Inflammatory macrophage (primary cell): ENCODE results near the gene DSTYK.

Experiments
- DNase-seq, 2 donors: peaks; one replicate each; pipeline ENCODE4 v3.0.0-alpha.2; 2020 to 2022

The DSTYK gene

DNA sequence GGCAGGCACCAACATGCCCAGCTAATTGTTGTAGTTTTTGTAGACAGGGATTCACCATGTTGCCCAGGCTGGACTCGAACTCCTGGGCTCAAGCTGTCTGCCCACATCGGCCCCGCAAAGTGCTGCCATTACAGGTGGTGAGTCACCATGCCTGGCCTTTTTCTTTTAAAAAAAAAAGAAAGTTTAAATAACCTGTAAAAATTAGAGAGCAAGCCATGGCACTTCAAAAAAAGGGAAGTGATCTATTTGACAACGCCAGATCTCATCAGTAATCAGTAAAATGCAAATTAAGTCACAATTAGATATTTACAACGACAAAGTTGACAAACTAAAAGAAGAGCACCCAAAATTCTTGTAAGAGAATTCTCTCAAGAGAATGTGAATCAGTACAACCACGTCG lies 86.8 kb downstream of the DSTYK start:
- no peak for DNase-seq

DNA sequence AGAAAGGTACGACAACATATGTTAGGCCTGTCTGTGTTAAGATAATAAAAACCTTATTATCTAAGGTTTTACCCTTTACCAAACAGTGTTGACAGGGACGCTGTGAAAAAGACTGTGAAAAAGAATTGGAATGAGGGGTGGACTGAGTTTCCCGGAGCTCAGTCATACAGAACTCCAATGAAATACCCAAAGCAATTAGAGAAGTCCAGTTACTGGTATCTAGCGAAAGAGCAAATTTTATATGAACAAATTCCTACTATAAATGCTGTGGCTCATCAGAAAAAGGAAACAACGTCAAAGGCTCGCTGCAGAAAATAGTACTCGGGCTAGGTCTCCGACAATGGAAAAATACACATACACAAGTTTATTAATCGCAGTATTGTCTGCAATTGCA lies 89.0 kb downstream of the DSTYK start:
- no peak for DNase-seq

DNA sequence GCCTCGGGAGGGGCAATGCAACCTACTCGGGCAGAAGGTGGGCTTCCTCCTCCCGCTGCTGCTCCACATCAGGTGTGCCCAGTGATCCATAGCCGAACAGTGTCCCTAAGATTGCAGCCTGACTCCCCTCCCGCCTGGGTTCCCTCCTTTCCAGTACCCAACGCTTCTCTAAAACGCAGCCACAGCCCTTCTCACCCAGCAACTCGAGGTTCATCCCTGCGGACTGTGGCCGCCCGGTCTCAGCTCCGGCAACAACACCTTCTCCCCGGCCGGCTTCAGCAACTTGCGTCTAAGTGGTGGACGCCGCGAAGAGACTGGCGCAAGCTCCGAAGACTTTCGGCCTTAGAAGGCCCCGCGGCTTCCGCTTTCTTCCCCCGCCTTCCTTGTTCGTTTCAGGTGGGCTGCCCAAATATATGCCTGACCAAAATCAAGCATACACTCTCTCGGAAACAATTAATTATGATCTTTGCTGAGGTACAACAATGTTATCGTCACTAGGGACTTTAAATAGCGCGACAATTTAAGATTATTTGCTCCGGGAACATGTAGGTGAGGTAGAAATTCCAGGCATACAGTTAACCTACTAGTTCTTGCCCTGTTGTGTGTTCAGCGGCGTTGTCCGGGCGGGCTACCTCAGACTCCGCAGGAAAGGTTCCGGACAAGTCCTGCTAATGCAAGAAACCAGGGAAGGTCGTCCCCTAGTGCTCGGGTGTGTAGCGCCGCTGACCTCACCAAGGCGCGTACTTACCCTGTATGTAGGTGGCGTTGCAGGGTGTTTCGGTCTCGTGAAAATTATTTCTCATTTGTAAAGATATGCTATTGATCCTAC lies 89.6 kb downstream of the DSTYK start, which contains the start of gene RBBP5:
RBBP5 (minus strand) TSS at position 319 of the 829 bp plus-strand sequence; CDS start at position 214, 105 bp downstream.
- DNase-seq = peak; percentile 98 to 99

DNA sequence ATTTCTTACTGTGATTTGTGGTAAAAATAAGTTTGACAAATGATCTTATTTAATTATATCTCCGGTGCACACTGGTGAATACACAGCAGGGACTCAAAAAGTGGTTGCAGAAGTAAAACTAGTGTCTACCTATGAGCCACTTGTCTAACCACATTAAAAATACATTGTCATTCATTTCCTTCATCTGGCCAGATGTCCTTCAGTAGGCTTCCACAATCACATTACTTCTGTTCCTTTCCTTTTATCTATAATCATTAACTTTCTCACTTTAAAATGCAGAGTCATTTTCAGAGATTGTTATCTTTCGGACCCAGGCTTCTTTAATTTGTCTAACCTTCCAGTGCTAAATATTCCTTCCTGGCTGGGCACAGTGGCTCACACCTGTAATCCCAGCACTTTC lies 92.8 kb downstream of the DSTYK start:
- DNase-seq = no peak

DNA sequence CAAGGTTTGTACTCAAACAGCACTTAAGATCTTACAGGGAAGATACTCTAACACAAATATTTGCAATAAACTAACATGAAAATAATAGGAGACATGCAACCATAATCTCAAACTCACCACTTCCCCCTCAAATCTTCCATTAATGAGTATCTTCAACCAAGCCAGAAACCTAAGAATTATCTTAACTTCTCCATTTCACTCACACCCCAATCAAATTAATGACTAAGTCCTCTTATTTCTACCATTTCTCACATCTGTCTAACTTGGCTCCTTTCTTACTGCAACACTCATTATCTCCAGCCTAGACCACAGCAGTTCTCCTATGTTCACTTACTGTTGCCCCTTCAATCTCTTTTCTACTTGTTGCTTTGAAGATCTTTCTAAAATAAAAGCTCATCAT lies 100.1 kb downstream of the DSTYK start:
- DNase-seq = no peak

DNA sequence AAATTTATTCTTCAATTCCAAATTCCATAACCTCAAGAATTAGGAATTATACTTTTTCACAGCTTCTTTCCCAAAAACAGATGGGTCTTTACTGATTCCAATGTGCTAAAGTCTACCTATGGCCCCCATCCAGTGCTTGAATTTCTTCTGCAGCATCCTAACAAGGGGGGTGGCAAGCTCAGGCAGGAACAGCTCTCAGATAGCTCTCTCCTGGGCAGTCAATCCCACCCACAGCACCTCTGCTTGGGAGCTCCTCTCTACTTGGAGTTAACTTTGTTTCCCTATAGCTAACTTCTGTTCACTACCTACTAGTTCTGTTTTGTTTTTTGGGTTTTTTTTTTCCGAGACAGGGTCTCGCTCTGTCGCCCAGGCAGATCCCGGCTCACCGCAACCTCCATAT lies 101.8 kb downstream of the DSTYK start:
- no peak for DNase-seq

DNA sequence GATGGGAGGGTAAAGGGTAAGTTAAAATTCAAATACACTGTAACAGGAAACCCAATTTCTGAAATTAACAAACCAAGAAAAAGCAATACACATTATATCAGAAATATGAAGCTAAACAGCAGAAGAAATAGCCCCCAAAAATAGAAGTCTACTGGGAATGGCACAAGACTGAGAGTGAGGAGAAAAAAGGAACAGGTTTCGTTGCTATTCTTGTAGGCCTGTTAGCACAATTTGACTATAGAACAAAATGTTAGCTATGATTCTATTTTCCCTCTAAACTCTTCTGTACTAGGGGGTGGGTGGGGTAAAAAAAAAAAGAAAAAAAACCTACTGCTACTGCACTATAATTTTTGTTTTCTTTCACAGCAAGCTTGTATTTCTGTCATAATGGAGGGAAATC lies 102.2 kb downstream of the DSTYK start:
- no peak for DNase-seq

DNA sequence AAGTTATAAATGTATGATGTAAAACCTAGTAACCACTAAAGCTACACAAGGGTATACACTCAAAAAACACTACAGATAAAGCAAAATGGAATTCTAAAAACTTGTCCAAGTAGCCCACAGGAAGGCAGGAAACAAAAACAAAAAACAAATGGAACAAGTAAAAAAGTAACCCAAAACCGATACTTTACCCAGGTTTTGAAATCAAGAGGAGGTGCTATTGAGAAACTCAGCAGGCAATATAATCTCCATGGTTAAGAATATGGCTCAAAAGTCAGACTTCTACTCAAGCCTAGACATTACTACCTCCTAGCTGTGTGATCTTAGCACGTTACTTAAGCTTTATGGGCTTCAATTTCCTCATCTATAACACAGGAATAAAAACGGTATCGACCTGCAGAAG lies 103.0 kb downstream of the DSTYK start:
- DNase-seq = no peak

DNA sequence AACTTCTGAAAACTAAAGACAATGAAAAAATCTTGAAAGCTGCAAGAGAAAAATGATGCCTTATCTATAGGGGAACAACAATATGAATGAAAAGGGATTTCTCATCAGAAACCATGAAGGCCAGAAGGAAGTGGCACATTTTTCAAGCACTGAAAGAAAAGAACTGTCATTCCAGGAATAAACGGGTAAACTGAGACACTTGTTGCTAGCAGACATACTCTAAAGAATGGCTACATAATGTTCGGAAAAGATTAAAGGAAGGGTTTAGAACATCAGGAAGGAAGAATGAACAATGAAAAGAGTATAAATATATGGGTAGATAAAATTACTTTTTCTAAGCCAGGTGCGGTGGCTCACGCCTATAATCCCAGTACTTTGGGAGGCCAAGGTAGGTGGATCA lies 104.2 kb downstream of the DSTYK start:
- DNase-seq = no peak

DNA sequence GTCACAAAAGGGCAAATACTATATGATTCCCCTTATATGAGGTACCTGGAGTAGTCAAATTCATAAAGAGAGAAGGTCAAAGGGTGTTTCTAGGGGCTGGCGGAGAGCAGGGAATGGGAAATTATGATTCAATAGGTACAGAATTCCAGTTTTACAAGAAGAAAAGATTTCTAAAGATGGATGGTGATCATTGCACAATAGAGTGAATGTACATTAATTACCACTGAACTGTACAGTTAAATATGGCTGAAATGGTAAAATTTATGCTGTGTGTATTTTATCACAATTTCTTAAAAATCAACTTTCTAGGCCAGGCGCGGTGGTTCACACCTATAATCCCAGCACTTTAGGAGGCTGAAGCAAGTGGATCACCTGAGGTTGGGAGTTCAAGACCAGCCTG lies 109.1 kb downstream of the DSTYK start:
- no peak for DNase-seq

DNA sequence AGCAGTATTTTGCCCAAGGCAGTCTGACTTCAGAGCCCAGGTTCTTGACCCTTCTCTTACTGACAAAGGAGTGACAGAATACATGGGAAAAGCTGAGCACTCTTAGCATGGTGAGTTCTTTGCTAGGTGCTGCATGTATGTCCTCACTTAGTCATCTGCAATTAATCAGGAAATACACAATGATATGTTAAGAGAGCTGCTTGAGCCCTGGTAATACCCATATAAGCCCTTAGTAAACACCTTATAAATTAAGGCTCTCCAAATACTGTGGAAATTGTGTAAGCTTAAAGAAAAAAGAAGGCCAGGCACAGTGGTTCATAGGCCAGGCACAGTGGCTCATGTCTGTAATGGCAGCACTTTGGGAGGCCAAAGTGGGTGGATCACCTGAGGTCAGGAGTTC lies 113.3 kb downstream of the DSTYK start:
- no peak for DNase-seq

DNA sequence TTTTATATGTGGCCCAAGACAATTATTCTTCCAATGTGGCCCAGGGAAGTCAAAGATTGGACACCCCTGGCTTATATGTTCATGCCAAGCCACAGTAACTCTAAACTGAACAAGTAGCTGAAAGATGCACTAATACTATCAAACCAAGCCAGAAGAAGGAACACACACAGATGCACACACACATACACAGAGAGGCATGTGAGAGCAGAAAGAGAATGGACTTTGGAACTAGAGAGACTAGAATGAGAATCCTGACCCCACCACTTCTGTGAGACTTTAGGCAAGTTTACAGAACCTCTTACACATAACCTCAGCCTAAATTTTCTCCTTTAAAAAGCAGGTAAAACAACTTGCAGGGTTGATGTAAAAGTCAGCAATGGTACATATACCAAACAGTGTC lies 116.1 kb downstream of the DSTYK start:
- DNase-seq = no peak
